RWPE1 (cell line): ENCODE measurements around the gene EFTUD2.

ENCODE experiments used
- CTCF ChIA-PET: fragments of 350-600 bp; sonication (Branson Sonifier 250); formaldehyde crosslinking; extraction: SDS; loops from one replicate; lab custom pipeline; 2021; lab: Yijun Ruan, JAX
- POLR2A ChIA-PET: fragments of 400-600 bp; formaldehyde crosslinking; extraction: SDS; loops from one replicate; lab custom pipeline; 2020; ENCODE audit warnings: antibody characterized with exemption; ENCODE audit not compliant: low non-redundant PET; lab: Yijun Ruan, JAX
- DNase-seq: peaks from one replicate; pipeline ENCODE4 v3.0.0; 2012; ENCODE audit warnings: low spot score
- H3K27ac ChIP-seq: fragments of 450-650 bp; 2 replicates; pipeline ENCODE4 v1.5.1; 2017
- CTCF ChIP-seq: fragments of 450-650 bp; conservative IDR thresholded peaks from 2 replicates; pipeline ENCODE4 v1.5.1; 2017; ENCODE audit warnings: low read depth, mild to moderate bottlenecking

Gene EFTUD2

GRCh38 chr17:44916781-44917241 is 17.6 kb upstream of the EFTUD2 start:
- TF ChIP-seq CTCF = no peak
- CTCF ChIA-PET = no interaction called here

DNA sequence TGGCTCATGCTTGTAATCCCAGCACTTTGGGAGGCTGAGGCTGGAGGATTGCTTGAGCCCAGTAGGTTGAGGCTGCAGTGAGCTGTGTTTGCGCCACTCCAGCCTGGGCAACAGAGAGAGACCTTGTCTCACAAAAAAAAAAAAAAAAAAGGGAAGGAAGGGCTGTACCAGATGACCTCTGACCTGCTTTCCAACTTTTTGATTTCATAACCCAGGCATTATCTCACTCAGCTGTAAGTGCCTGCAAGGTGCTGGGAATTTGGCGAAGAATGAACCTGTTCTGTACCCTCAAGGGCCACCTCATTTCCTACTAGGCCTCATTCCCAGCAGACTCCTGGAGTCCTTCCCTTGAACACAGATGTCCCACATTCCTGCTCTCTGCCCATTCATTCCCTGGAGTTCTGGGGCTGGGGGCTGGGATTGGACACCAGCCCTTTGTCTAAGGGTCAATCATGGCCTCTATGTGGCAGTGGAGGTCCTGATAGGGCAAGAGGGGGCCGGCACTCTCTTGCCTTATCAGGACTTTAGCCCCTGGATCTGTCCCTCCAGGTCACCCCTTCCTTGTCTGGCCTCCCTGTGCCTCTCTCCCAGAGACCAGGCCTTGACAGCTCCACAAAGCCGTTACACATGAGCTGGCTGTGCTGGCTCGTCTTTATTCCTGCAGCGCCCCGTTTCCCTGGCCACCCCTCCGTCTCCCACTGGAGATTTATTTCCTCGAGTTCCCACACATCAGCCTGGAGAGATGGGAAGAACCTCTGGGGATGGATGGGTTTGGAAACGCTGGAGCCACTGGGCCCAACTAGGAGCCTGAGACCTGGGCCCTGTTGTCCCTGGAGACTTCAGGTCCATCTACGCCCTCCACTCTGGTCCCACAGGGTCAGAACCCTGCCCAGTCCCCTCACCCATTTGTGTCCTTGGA is 16.9 kb upstream of the EFTUD2 start:
- ChIA-PET CTCF (interaction anchor here (0.6 to 1.1 kb wide), 3 partner anchors 16 to 106 kb away, joined by 3 read pairs; no protein-coding TSS in a partner anchor), POLR2A (no interaction called here)
- DNase-seq = no peak
- peak overlapping the region; percentile 91 for H3K27ac ChIP-seq
- no peak for TF ChIP-seq CTCF

More at GRCh38 chr17:44916781-44917241, 17.6 kb upstream of the EFTUD2 start:
- H3K27ac ChIP-seq = peak overlapping the region; percentile 91
- POLR2A ChIA-PET = no interaction called here
- peak; percentile 64 for DNase-seq

- ChIA-PET POLR2A (no interaction called here), CTCF (interaction anchor here (0.6 to 1.1 kb wide), 3 partner anchors 17 to 107 kb away, joined by 3 to 6 read pairs (median 3); no protein-coding TSS in a partner anchor)
- TF ChIP-seq CTCF = no peak
- peak within 1 kb of the TSS; percentile 91 for H3K27ac ChIP-seq
- DNase-seq = no peak
Observed at GRCh38 chr17:44915321-44915726, 16.1 kb upstream of the EFTUD2 start, which contains the start of gene GFAP. GFAP (minus strand) TSS chr17:44915500; CDS start chr17:44915486, 14 bp downstream.

DNA sequence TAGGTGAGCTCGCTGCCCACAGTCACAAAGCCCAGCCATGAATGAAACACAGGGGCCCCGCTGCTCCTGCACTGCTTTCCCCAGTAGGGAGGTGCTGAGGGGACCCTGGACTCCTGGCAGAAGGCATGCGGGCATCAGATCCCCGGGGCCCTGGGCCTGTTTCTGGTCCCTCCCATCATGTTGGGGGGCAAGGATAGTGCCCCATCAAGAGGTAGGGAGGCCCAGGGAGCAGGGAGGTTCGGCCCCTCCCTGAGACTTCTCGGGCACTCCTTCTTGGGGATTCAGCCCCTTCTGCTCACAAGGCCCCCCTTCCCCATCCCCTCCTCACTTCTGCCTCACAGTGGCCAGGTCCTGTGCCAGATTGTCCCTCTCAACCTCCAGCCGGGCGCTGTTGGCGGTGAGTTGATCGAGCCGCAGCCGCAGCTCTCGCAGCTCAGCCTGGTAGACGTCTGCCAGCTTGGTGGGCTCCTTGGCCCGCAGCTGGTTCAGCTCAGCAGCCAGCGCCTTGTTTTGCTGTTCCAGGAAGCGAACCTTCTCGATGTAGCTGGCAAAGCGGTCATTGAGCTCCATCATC is 15.5 kb upstream of the EFTUD2 start:
- POLR2A ChIA-PET = no interaction called here
- no peak for TF ChIP-seq CTCF
- CTCF ChIA-PET = interaction anchor here (1.0 kb wide), 1 partner anchor 84 kb away, joined by 6 read pairs; no protein-coding TSS in a partner anchor
- DNase-seq = no peak
- peak overlapping the region; percentile 91 for H3K27ac ChIP-seq

- CTCF ChIA-PET = interaction anchor here (1.0 kb wide), 1 partner anchor 83 kb away, joined by 6 read pairs; no protein-coding TSS in a partner anchor
- DNase-seq = no peak
- POLR2A ChIA-PET = no interaction called here
- peak overlapping the region; percentile 91 for H3K27ac ChIP-seq
- no peak for TF ChIP-seq CTCF
Observed at GRCh38 chr17:44914148-44914547, 14.9 kb upstream of the EFTUD2 start.

DNA sequence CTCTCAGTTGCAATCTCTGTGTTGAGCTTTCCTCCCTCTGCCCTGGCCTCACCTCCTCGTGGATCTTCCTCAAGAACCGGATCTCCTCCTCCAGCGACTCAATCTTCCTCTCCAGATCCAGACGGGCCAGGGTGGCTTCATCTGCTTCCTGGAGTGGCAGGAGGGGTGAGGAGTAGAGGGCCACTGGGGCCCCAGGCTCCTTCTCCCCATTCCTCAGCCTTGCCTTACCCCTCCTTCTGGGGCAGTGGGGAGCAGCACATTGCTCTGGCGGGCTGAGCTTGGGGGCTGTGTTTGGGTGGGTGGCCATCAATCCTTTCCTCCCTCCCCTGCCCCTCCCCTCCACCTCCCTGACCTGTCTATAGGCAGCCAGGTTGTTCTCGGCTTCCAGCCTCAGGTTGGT is 14.4 kb upstream of the EFTUD2 start:
- H3K27ac ChIP-seq = peak overlapping the region; percentile 91
- no peak for DNase-seq
- POLR2A ChIA-PET = interaction anchor here (0.6 kb wide), 1 partner anchor 222 kb away, joined by 3 read pairs; the partner anchor contains the start of gene ACBD4
- no peak for TF ChIP-seq CTCF
- CTCF ChIA-PET = no interaction called here
